ENCODE data around the gene SUPT6H.

SUPT6H gene

GRCh38 chr17:28615260-28615940 lies 46.6 kb upstream of the SUPT6H start:
- CTCF ChIA-PET: interaction anchor here (0.5 to 7.3 kb wide), 4 partner anchors 28 to 123 kb away, joined by 3 to 46 read pairs (median 6); no protein-coding TSS in a partner anchor
- no peak for TF ChIP-seq SP7 (tag by site-specific recombination; IDR thresholded peaks at IDR 0.05)
- TF ChIP-seq ZNF654 (tag by site-specific recombination; IDR thresholded peaks at IDR 0.05; ENCODE audit: low read depth): no peak
- no peak for TF ChIP-seq ZNF404 (tag by site-specific recombination; IDR thresholded peaks at IDR 0.05)
- no peak for TF ChIP-seq ZNF843 (tag by site-specific recombination; IDR thresholded peaks at IDR 0.05)
- TF ChIP-seq ZNF112 (tag by site-specific recombination; IDR thresholded peaks at IDR 0.05): no peak
- no peak for TF ChIP-seq ZNF138 (tag by site-specific recombination; IDR thresholded peaks at IDR 0.05; ENCODE audit: borderline replicate concordance)
- no peak for TF ChIP-seq ZNF639 (tag by site-specific recombination; IDR thresholded peaks at IDR 0.05)
- TF ChIP-seq IKZF3 (tag by site-specific recombination; IDR thresholded peaks at IDR 0.05): no peak
- no peak for TF ChIP-seq ZNF621 (tag by site-specific recombination; IDR thresholded peaks at IDR 0.05)
- no peak for TF ChIP-seq ZNF248 (tag by site-specific recombination; IDR thresholded peaks at IDR 0.05)
- no peak for TF ChIP-seq ZNF37A (tag by site-specific recombination; IDR thresholded peaks at IDR 0.05)
- no peak for TF ChIP-seq ZSCAN23 (tag by site-specific recombination; IDR thresholded peaks at IDR 0.05)
- TF ChIP-seq ZNF792 (tag by site-specific recombination; IDR thresholded peaks at IDR 0.05): no peak
- TF ChIP-seq HOXC10 (CRISPR knock-in tag; IDR thresholded peaks at IDR 0.05): no peak
- no peak for TF ChIP-seq MYNN (tag by site-specific recombination; IDR thresholded peaks at IDR 0.05; ENCODE audit: borderline replicate concordance)
- no peak for TF ChIP-seq ZNF10 (tag by site-specific recombination; IDR thresholded peaks at IDR 0.05)
- no peak for TF ChIP-seq ZNF791 (tag by site-specific recombination; IDR thresholded peaks at IDR 0.05)
- TF ChIP-seq HOXA7 (CRISPR knock-in tag; IDR thresholded peaks at IDR 0.05; ENCODE audit: borderline replicate concordance): no peak
- no peak for TF ChIP-seq ZNF292 (tag by site-specific recombination; IDR thresholded peaks at IDR 0.05; ENCODE audit: borderline replicate concordance, low read depth)
- no peaks in the 10 kb centered on the region for H3K4me1 ChIP-seq (ENCODE audit: control insufficient read depth, insufficient read depth, low read length)
- no peaks in the 10 kb centered on the region for H3K9me3 ChIP-seq (ENCODE audit: control insufficient read depth, insufficient read depth, low read depth, low read length)
- POLR2A ChIA-PET: interaction anchor here (0.8 kb wide), 1 partner anchor 32 kb away, joined by 3 read pairs; no protein-coding TSS in a partner anchor
- H3K27ac ChIP-seq (ENCODE audit: extremely low read depth, low read depth, low read length): no peak overlapping the region
- H3K36me3 ChIP-seq (ENCODE audit: control insufficient read depth in 2 of 2, insufficient read depth in 1 of 2, low read length in 2 of 2): peaks cover 73 to 98% of the 10 kb centered on the region in 2 experiments
- no peak overlapping the region for H3K4me3 ChIP-seq (ENCODE audit: low read depth, low read length)

- Histone ChIP-seq H3K9me3 (ENCODE audit: control insufficient read depth, insufficient read depth, low read depth, low read length) (no peaks in the 10 kb centered on the region), H3K4me1 (ENCODE audit: control insufficient read depth, insufficient read depth, low read length) (no peaks in the 10 kb centered on the region), H3K27ac (ENCODE audit: extremely low read depth, low read depth, low read length) (no peak overlapping the region), H3K36me3 (ENCODE audit: control insufficient read depth in 2 of 2, insufficient read depth in 1 of 2, low read length in 2 of 2) (peaks cover 73 to 98% of the 10 kb centered on the region in 2 experiments), H3K4me3 (ENCODE audit: low read depth, low read length) (no peak overlapping the region)
- POLR2A ChIA-PET: interaction anchor here (0.8 kb wide), 1 partner anchor 31 kb away, joined by 3 read pairs; no protein-coding TSS in a partner anchor
- CTCF ChIA-PET: interaction anchor here (0.5 to 7.3 kb wide), 5 partner anchors 11 to 86 kb away, joined by 3 to 46 read pairs (median 3); no protein-coding TSS in a partner anchor
- TF ChIP-seq ZNF26 (tag by site-specific recombination; IDR thresholded peaks at IDR 0.05): no peak
- no peak for TF ChIP-seq ZNF645 (tag by site-specific recombination; IDR thresholded peaks at IDR 0.05)
- TF ChIP-seq ZNF148 (tag by site-specific recombination; IDR thresholded peaks at IDR 0.05; ENCODE audit: borderline replicate concordance): no peak
- no peak for TF ChIP-seq ZSCAN23 (tag by site-specific recombination; IDR thresholded peaks at IDR 0.05)
- TF ChIP-seq ZNF76 (tag by site-specific recombination; IDR thresholded peaks at IDR 0.05; ENCODE audit: borderline replicate concordance, low read depth): no peak
- no peak for TF ChIP-seq ZNF341 (tag by site-specific recombination; IDR thresholded peaks at IDR 0.05; ENCODE audit: low read depth)
- no peak for TF ChIP-seq ZNF768 (tag by site-specific recombination; IDR thresholded peaks at IDR 0.05)
- TF ChIP-seq ZNF404 (tag by site-specific recombination; IDR thresholded peaks at IDR 0.05): no peak
- TF ChIP-seq PRDM4 (tag by site-specific recombination; IDR thresholded peaks at IDR 0.05): no peak
- no peak for TF ChIP-seq ZEB2 (tag by site-specific recombination; IDR thresholded peaks at IDR 0.05)
These were observed 45.7 kb upstream of the SUPT6H start for GRCh38 chr17:28616281-28616680.
